Measurements from ENCODE around the gene FCHSD2. TPM values are rescaled to one million over a fixed set of nuclear protein-coding genes. Genes with fewer than 3 reads are reported as not detected.

Gene FCHSD2
- total RNA-seq, 1 donor from 2014 or later = 22.2 TPM

GRCh38 chr11:72867970-72868369 is 274.1 kb downstream of the FCHSD2 start:
- H3K27ac ChIP-seq = no peak overlapping the region
- Mint-ChIP-seq H3K27me3 (ENCODE audit: insufficient read depth, low read depth) (no peaks in the 10 kb centered on the region), H3K27ac (no peak overlapping the region), H3K4me1 (peaks cover 2% of the 10 kb centered on the region), H3K9me3 (no peaks in the 10 kb centered on the region), H3K36me3 (peaks cover 16% of the 10 kb centered on the region), H3K4me3 (no peak overlapping the region)
- H3K9ac ChIP-seq = no peak overlapping the region
- no peaks in the 10 kb centered on the region for H3K36me3 ChIP-seq
- H3K4me3 ChIP-seq = no peak overlapping the region
- TF ChIP-seq EZH2 (IDR thresholded peaks at IDR 0.05) (no peak), CTCF (IDR thresholded peaks at IDR 0.05) (no peak), EZH2phosphoT487 (IDR thresholded peaks at IDR 0.05) (no peak)
- no peaks in the 10 kb centered on the region for H3K27me3 ChIP-seq
- no peak overlapping the region for H2AFZ ChIP-seq (replicated peaks)
- no peaks in the 10 kb centered on the region for H3K4me1 ChIP-seq
- H3F3A ChIP-seq (ENCODE audit: low read depth) = no peaks in the 10 kb centered on the region
- no peaks in the 10 kb centered on the region for H4K20me1 ChIP-seq (ENCODE audit: low read depth)
- no peak for DNase-seq (ENCODE audit: low spot score)
- no peaks in the 10 kb centered on the region for H3K9me3 ChIP-seq (ENCODE audit: low read depth)
- no peak overlapping the region for H3K4me2 ChIP-seq
- no peaks in the 10 kb centered on the region for H3K79me2 ChIP-seq (ENCODE audit: low read depth)

DNA sequence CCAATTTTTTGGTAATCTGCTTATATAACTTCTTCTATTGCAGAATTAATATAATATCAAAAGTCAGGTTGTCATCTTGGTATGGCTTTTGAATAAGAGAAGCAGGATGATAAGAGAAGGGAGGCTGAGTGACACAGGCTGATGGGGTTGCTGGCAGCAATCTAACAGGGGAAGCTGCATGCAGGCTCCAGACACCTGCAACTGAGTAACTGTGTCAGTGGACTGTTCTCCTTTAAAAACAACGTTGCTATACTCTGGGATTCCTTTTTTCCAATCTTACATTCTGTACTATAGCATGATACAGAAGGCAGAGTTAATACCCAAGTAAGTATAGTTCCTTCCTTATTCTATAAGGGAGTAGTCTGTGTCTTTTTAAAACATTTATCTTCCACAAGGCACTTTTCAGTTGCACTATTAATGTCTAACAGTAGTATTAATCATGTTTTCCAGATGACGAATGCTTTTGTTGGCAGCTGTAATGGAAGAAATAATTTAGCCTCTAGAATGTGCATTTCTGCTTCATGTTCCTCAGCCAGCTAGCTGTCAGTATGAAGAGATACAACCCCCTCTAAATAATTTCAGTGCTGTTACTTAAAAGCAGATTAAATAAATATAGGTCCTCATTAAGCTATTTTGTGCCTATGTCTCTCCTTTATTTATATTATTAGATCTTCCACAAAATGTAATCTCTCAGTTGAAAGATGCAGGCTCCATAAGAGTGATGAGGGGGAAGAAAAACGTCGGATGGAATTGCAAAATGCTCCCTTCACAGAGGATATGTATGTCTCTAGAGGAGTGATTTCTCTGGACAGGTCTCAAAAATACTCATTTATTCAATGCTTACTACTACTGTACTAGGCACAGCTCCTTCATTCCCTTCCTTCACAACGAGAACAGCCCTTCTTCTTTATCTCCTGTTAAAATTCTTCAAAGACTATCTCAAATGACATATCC is 277.1 kb downstream of the FCHSD2 start:
- H3K36me3 Mint-ChIP-seq = peaks cover 19% of the 10 kb centered on the region
- no peaks in the 10 kb centered on the region for H3K9me3 Mint-ChIP-seq
- peaks cover 2% of the 10 kb centered on the region for H3K4me1 Mint-ChIP-seq
- no peaks in the 10 kb centered on the region for H3K27me3 Mint-ChIP-seq (ENCODE audit: insufficient read depth, low read depth)
- H4K20me1 ChIP-seq (ENCODE audit: low read depth) = no peaks in the 10 kb centered on the region
- H3K4me3 ChIP-seq = no peak overlapping the region
- no peaks in the 10 kb centered on the region for H3K79me2 ChIP-seq (ENCODE audit: low read depth)
- no peaks in the 10 kb centered on the region for H3F3A ChIP-seq (ENCODE audit: low read depth)
- no peak overlapping the region for H3K4me2 ChIP-seq
- no peaks in the 10 kb centered on the region for H3K27me3 ChIP-seq
- H3K4me3 Mint-ChIP-seq = no peak overlapping the region
- no peaks in the 10 kb centered on the region for H3K9me3 ChIP-seq (ENCODE audit: low read depth)
- no peaks in the 10 kb centered on the region for H3K4me1 ChIP-seq
- H3K27ac Mint-ChIP-seq = no peak overlapping the region
- DNase-seq (ENCODE audit: low spot score) = no peak
- no peak overlapping the region for H3K9ac ChIP-seq
- no peak for TF ChIP-seq EZH2phosphoT487 (IDR thresholded peaks at IDR 0.05)
- no peak for TF ChIP-seq CTCF (IDR thresholded peaks at IDR 0.05)
- no peak for TF ChIP-seq EZH2 (IDR thresholded peaks at IDR 0.05)
- no peak overlapping the region for H2AFZ ChIP-seq (replicated peaks)
- H3K27ac ChIP-seq = no peak overlapping the region
- H3K36me3 ChIP-seq = no peaks in the 10 kb centered on the region

DNA sequence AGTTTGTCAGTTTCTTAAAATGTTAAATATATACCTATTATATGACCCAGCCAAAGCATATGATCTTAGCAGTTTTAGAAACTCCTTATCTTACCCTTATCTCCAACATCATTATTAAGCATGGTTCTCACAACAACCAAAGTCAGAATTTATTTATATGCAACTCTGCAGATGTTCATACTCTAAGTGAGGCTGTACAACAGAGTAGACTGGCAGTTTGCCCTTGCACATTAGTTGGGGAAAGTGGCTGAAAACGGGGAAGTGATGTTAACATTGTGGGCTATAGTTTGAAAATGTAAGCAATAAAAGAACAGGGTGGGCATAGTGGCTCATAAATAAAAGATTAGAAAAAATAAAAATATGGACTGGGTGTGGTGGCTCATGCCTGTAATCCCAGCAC is 278.2 kb downstream of the FCHSD2 start:
- Mint-ChIP-seq H3K4me1 (peaks cover 2% of the 10 kb centered on the region), H3K4me3 (no peak overlapping the region), H3K27me3 (ENCODE audit: insufficient read depth, low read depth) (no peaks in the 10 kb centered on the region), H3K27ac (no peak overlapping the region), H3K36me3 (peaks cover 17% of the 10 kb centered on the region), H3K9me3 (no peaks in the 10 kb centered on the region)
- H3K9ac ChIP-seq = no peak overlapping the region
- no peak overlapping the region for H2AFZ ChIP-seq (replicated peaks)
- H3K27ac ChIP-seq = no peak overlapping the region
- no peaks in the 10 kb centered on the region for H3K27me3 ChIP-seq
- TF ChIP-seq EZH2 (IDR thresholded peaks at IDR 0.05) = no peak
- H3K4me2 ChIP-seq = no peak overlapping the region
- H4K20me1 ChIP-seq (ENCODE audit: low read depth) = no peaks in the 10 kb centered on the region
- DNase-seq (ENCODE audit: low spot score) = no peak
- H3F3A ChIP-seq (ENCODE audit: low read depth) = no peaks in the 10 kb centered on the region
- no peaks in the 10 kb centered on the region for H3K4me1 ChIP-seq
- no peaks in the 10 kb centered on the region for H3K9me3 ChIP-seq (ENCODE audit: low read depth)
- H3K36me3 ChIP-seq = no peaks in the 10 kb centered on the region
- H3K4me3 ChIP-seq = no peak overlapping the region
- H3K79me2 ChIP-seq (ENCODE audit: low read depth) = no peaks in the 10 kb centered on the region

DNA sequence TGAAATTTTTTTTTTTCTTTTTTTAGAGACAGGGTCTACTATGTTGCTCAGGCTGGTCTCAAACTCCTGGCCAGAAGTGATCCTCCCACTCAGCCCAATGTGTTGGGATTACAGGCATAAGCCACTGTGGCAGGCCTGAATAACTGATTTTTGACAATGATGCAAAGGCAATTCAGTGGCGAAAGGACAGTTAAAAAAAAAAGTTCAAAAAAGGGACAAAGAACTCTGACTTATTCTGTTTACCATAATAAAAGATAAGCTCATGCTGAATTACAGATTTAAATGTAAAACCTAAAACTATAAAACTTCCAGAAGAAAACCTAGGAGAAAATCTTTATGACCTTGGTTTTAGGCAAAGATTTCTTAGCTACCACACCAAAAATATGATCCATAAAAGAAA is 279.0 kb downstream of the FCHSD2 start:
- Mint-ChIP-seq H3K27ac (no peak overlapping the region), H3K27me3 (ENCODE audit: insufficient read depth, low read depth) (no peaks in the 10 kb centered on the region), H3K36me3 (peaks cover 15% of the 10 kb centered on the region), H3K4me1 (peaks cover 2% of the 10 kb centered on the region), H3K9me3 (no peaks in the 10 kb centered on the region), H3K4me3 (no peak overlapping the region)
- no peak for DNase-seq (ENCODE audit: low spot score)
- no peak overlapping the region for H3K4me3 ChIP-seq
- H3F3A ChIP-seq (ENCODE audit: low read depth) = no peaks in the 10 kb centered on the region
- H2AFZ ChIP-seq (replicated peaks) = no peak overlapping the region
- H3K4me2 ChIP-seq = no peak overlapping the region
- H3K4me1 ChIP-seq = no peaks in the 10 kb centered on the region
- TF ChIP-seq EZH2phosphoT487 (IDR thresholded peaks at IDR 0.05) (no peak), EZH2 (IDR thresholded peaks at IDR 0.05) (no peak), CTCF (IDR thresholded peaks at IDR 0.05) (no peak)
- H3K9me3 ChIP-seq (ENCODE audit: low read depth) = no peaks in the 10 kb centered on the region
- H3K9ac ChIP-seq = no peak overlapping the region
- H4K20me1 ChIP-seq (ENCODE audit: low read depth) = no peaks in the 10 kb centered on the region
- no peaks in the 10 kb centered on the region for H3K36me3 ChIP-seq
- H3K27me3 ChIP-seq = no peaks in the 10 kb centered on the region
- H3K79me2 ChIP-seq (ENCODE audit: low read depth) = no peaks in the 10 kb centered on the region
- no peak overlapping the region for H3K27ac ChIP-seq
